Left ventricle myocardium inferior (tissue), 1 donor: ENCODE data around the gene RXRA. TPM values are rescaled to one million over a fixed set of nuclear protein-coding genes. Genes with fewer than 3 reads are reported as not detected.

ENCODE experiments used
- DNase-seq: peaks from one replicate; pipeline ENCODE4 v3.0.0-alpha.2; 2020
- H3K27ac ChIP-seq: fragments of 200-600 bp; replicated peaks from 2 replicates; pipeline ENCODE4 v1.8.0; 2021
- H3K27me3 ChIP-seq: fragments of 200-600 bp; 2 replicates; pipeline ENCODE4 v1.8.0; 2021; ENCODE audit warnings: low read depth
- H3K36me3 ChIP-seq: fragments of 200-600 bp; 2 replicates; pipeline ENCODE4 v1.8.0; 2021
- H3K4me1 ChIP-seq: fragments of 200-600 bp; 2 replicates; pipeline ENCODE4 v1.8.0; 2021
- H3K4me3 ChIP-seq: fragments of 200-600 bp; 2 replicates; pipeline ENCODE4 v1.8.0; 2021; ENCODE audit warnings: mild to moderate bottlenecking, moderate library complexity
- H3K9me3 ChIP-seq: fragments of 200-600 bp; replicated peaks from 2 replicates; pipeline ENCODE4 v1.8.0; 2021
- intact Hi-C: fragments of 100-400 bp; cut with micrococcal nuclease; formaldehyde crosslinking; loops from one replicate; pipeline ENCODE4 v1.11.0; 2022
- long read RNA-seq: library from polyadenylated mRNA; unstranded; transcript quantifications from one replicate; pipeline ENCODE4 v2.0.0, GENCODE V29; 2021
- total RNA-seq: library from RNA; stranded (reverse); fragmentation: NEBNext Ultra II Directional; extraction: Animal tissue kit (Norgen Biotek cat#: 25700); gene quantifications from one replicate; pipeline ENCODE4 v1.2.1, GENCODE V29; 2021
- TF ChIP-seq, protein P1 (sequence below): fragments of 200-600 bp; IDR thresholded peaks from 2 replicates; pipeline ENCODE4 v1.8.0; 2021; ENCODE audit warnings: antibody characterized with exemption, mild to moderate bottlenecking, borderline replicate concordance
- donor health status: DM: no; HTN: yes; CAD: no; lungs with severe emphysema.

The RXRA gene
- 57.1 TPM for total RNA-seq
- long read RNA-seq, transcript RXRA-202 (10 exons, 1,846 nt): major isoform, 18 of 79 reads
- long read RNA-seq, partial matches to known transcripts: 9 of 79 reads
- long read RNA-seq, other reads (novel, unspliced or antisense): 52 of 79 reads

DNA sequence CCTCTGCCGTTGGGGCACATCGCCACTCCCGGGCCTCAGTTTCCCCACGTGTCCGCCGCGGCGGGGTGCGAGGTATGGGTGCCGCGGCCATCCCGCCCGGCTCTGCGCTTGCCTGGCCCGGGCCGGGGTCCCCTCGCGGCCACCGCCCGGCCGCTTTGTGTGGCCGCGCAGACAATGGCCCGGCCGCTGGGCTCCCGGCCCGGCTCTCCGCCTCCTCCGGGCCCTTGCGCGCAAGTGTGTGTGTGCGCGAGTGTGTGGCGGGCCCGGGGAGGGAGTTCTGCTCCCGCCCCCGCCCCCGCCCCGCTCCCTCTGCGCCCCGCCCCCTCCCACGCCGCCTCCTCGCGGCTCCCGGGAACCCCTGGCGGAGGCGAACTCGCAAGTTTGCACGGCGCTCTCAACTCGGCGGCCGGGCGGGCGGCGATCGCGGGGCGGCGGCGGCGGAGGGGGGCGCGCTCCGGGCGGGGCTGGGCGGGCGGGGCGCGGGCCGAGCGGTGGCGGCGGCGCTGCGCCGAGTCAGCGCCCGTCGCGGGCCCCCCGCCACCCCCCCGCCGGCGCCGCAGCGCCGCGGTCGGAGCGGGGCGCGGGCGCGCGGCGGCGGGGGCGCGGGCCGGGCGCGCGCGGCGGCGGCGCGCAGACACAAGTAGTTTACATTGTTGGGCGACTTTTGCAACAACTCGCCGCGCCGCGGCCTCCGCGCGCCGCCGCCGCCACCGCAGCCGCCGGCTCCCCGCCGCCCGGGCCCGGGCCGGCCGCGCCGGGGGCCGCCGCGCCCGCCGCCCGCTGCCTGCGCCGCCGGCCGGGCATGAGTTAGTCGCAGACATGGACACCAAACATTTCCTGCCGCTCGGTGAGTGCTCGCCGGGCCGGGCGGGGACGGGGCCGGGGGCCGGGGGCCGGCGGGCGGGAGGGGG is at the start of gene RXRA:
TSS of gene RXRA (plus strand) at position 643 of the 911 bp plus-strand sequence. CDS start at position 820, 177 bp downstream.
- Histone ChIP-seq H3K9me3 (no peaks in the 10 kb centered on the region), H3K4me3 (peak within 1 kb of the TSS; percentile 91), H3K36me3 (no peaks in the 10 kb centered on the region), H3K4me1 (peaks cover 66% of the 10 kb centered on the region), H3K27ac (peak within 1 kb of the TSS; percentile 97), H3K27me3 (no peaks in the 10 kb centered on the region)
- intact Hi-C loops: no loop called here
- TF ChIP-seq, protein P1, sequence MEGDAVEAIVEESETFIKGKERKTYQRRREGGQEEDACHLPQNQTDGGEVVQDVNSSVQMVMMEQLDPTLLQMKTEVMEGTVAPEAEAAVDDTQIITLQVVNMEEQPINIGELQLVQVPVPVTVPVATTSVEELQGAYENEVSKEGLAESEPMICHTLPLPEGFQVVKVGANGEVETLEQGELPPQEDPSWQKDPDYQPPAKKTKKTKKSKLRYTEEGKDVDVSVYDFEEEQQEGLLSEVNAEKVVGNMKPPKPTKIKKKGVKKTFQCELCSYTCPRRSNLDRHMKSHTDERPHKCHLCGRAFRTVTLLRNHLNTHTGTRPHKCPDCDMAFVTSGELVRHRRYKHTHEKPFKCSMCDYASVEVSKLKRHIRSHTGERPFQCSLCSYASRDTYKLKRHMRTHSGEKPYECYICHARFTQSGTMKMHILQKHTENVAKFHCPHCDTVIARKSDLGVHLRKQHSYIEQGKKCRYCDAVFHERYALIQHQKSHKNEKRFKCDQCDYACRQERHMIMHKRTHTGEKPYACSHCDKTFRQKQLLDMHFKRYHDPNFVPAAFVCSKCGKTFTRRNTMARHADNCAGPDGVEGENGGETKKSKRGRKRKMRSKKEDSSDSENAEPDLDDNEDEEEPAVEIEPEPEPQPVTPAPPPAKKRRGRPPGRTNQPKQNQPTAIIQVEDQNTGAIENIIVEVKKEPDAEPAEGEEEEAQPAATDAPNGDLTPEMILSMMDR: peak; percentile 44
- DNase-seq: peak; percentile 89

DNA sequence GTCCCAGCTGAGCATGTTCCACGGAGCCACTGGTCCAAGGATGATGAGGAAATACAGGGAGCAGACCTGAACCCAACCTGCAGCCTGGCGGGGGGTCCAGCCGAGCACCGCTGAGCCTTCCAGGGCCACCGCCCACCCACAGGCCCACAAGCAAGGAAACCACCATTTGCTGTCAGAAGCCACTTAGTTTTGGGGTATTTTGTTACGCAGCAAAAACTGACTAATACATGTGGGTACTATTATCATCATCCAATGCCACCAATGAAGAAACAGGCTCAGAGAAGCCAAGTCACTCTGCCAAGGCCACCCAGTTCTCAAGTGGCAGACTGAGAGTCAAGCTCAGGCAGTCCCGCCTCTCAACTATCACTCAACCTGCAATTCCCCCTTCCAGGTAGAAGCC is 48.0 kb upstream of the RXRA start:
- TF ChIP-seq, protein P1: no peak

DNA sequence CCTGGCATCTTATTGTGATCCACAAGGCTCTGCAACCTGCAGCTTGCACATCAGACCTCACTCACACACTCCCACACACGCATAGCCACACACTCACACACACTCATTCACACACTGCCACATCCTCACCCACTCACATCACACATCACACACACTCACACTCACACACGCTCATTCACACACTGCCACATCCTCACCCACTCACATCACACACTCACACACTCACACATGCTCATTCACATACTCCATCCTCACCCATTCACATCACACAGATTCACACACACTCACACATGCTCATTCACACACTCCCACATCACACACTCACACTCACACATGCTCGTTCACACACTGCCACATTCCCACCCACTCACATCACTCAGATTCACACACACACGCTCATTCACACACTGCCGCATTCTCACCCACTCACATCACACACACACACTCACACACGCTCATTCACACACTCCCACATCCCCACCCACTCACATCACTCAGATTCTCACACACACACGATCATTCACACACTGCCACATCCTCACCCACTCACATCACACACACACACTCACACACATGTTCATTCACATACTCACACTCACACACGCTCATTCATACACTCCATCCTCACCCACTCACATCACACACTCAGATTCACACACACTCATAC is 47.1 kb upstream of the RXRA start:
- Histone ChIP-seq H3K27me3 (peaks cover 23% of the 10 kb centered on the region), H3K4me3 (no peak overlapping the region), H3K36me3 (no peaks in the 10 kb centered on the region), H3K27ac (no peak overlapping the region), H3K4me1 (peaks cover 10% of the 10 kb centered on the region), H3K9me3 (no peaks in the 10 kb centered on the region)
- no peak for DNase-seq
- intact Hi-C loops: no loop called here
- TF ChIP-seq, protein P1: no peak

More for the DNA sequence above, 48.0 kb upstream of the RXRA start:
- no peak for DNase-seq
- Histone ChIP-seq H3K9me3 (no peaks in the 10 kb centered on the region), H3K27ac (no peak overlapping the region), H3K4me1 (peaks cover 2% of the 10 kb centered on the region), H3K27me3 (peaks cover 27% of the 10 kb centered on the region), H3K36me3 (no peaks in the 10 kb centered on the region), H3K4me3 (no peak overlapping the region)
- intact Hi-C loops: no loop called here

DNA sequence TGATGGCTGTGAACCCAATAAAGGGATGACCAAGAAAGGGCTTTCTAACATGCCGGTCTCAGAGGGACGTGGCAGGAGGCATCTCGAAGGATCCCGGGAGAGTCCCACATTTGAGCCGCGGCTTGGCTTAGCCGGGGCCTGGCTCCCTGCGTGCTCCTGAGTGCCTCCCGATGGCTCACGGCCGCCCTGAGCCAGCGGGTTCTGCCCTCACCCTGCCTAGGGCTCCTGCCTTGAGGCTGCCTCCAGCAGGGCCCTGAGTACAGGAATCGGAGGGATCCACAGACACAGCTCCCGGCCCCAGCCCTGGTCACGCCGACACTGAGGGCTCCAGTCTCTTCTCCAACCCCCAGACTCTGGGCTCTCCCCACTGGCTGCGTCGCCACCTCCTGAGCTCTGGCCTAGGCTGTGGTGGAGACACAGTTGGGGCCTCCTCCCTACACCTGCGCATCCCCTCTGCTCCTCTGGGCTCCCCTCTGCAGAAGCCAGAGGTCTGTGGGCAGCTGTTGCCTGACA is 44.1 kb upstream of the RXRA start:
- TF ChIP-seq, protein P1: no peak
- no peaks in the 10 kb centered on the region for H3K36me3 ChIP-seq
- no peaks in the 10 kb centered on the region for H3K9me3 ChIP-seq
- peaks cover 16% of the 10 kb centered on the region for H3K4me1 ChIP-seq
- no peak overlapping the region for H3K27ac ChIP-seq
- H3K4me3 ChIP-seq: no peak overlapping the region
- H3K27me3 ChIP-seq: peaks cover 3% of the 10 kb centered on the region
- intact Hi-C loops: no loop called here
- no peak for DNase-seq

DNA sequence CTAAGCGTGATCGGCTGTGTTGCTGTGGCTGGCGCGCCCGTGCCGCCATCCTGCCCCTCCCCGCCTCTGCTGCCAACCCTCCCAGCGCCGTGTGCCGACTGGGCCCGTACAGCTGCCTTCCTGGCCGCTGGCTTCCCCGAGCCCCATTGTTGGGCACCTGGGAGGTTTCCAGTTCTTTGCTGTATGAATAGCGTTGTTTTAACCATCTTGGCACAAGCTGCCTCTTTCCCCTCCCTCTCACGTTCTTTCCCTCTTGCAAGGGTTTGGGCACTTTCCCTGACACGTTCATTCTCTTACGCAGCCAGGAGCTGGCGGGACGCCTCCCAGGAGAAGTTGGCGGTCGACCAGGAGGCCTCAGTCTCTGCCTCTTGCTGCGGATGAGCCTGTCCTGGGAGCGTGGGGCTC is 43.1 kb upstream of the RXRA start:
- TF ChIP-seq, protein P1: no peak
- H3K4me3 ChIP-seq: no peak overlapping the region
- peaks cover 16% of the 10 kb centered on the region for H3K4me1 ChIP-seq
- intact Hi-C loops: no loop called here
- peak overlapping the region; percentile 67 for H3K27ac ChIP-seq
- H3K36me3 ChIP-seq: no peaks in the 10 kb centered on the region
- H3K9me3 ChIP-seq: no peaks in the 10 kb centered on the region
- H3K27me3 ChIP-seq: no peaks in the 10 kb centered on the region
- DNase-seq: peak; percentile 57
